ENCODE measurements around the gene CYGB. TPM values are rescaled to one million over a fixed set of nuclear protein-coding genes. Genes with fewer than 3 reads are reported as not detected.

The CYGB gene
- polyA plus RNA-seq, 3 donors, result not detected

- no peaks in the 10 kb centered on the region for H4K20me1 ChIP-seq (ENCODE audit: insufficient read depth, low read length)
- peak overlapping the region; percentile 57 for H3K4me2 ChIP-seq (replicated peaks; ENCODE audit: extremely low read depth, low read length, poor library complexity, severe bottlenecking)
- Mint-ChIP-seq H3K4me1 (peaks cover 23% of the 10 kb centered on the region), H3K36me3 (peaks cover 2% of the 10 kb centered on the region in 2 donors), H3K4me3 (peak overlapping the region; percentile 72 to 95), H3K9me3 (no peaks in the 10 kb centered on the region), H3K27ac (peak overlapping the region; percentile 82 to 91 (median 89)), H3K27me3 (ENCODE audit: low read depth in 3 of 3) (peaks cover 0 to 3% (median 0%) of the 10 kb centered on the region in 3 donors)
- H3K4me3 ChIP-seq (replicated peaks in 1 of 3; ENCODE audit: low read depth in 2 of 3, low read length in 3 of 3), result peak overlapping the region in 2 of 3 experiments; percentile 42 to 58
- peak overlapping the region; percentile 50 for H2AFZ ChIP-seq (ENCODE audit: insufficient read depth, low read depth, low read length, poor library complexity, severe bottlenecking)
- no peaks in the 10 kb centered on the region for H3K79me2 ChIP-seq (ENCODE audit: insufficient read depth, low read length)
- no peaks in the 10 kb centered on the region for H3K36me3 ChIP-seq (replicated peaks in 1 of 2; ENCODE audit: control insufficient read depth in 1 of 2, insufficient read depth in 2 of 2, low read length in 2 of 2)
- peak overlapping the region; percentile 35 for H3K9ac ChIP-seq (ENCODE audit: insufficient read depth, low read length, poor library complexity, severe bottlenecking)
- no peaks in the 10 kb centered on the region for H3K9me3 ChIP-seq (replicated peaks in 1 of 2; ENCODE audit: control insufficient read depth in 1 of 2, insufficient read depth in 1 of 2, low read length in 2 of 2)
- no peak for TF ChIP-seq CTCF (IDR thresholded peaks at IDR 0.05)
- peak overlapping the region; percentile 36 to 82 for H3K27ac ChIP-seq (ENCODE audit: low read depth in 1 of 2, low read length in 2 of 2)
- peaks cover 18 to 23% of the 10 kb centered on the region in 2 donors for H3K4me1 ChIP-seq (ENCODE audit: control insufficient read depth in 1 of 2, insufficient read depth in 2 of 2, low read length in 2 of 2)
- no peaks in the 10 kb centered on the region for H3K27me3 ChIP-seq (ENCODE audit: control insufficient read depth in 2 of 2, insufficient read depth in 2 of 2, low read length in 2 of 2)
- WGBS (ENCODE audit: insufficient coverage), result 22% methylated on average over 6 of the region's 15 CpGs
- intact Hi-C loops (cut with micrococcal nuclease), result loop anchor here in 1 of 2 donors (5.0 kb wide), 1 partner anchor 36 kb away; the partner anchor contains the start of gene ST6GALNAC2
- peak; percentile 59 to 82 (median 63) for DNase-seq
Measured at GRCh38 chr17:76550712-76551615, 13.5 kb upstream of the CYGB start.

GRCh38 chr17:76549539-76549938 is 12.0 kb upstream of the CYGB start:
- intact Hi-C loops (cut with micrococcal nuclease), result no loop called here
- Histone ChIP-seq H3K36me3 (replicated peaks in 1 of 2; ENCODE audit: control insufficient read depth in 1 of 2, insufficient read depth in 2 of 2, low read length in 2 of 2) (no peaks in the 10 kb centered on the region), H3K9me3 (replicated peaks in 1 of 2; ENCODE audit: control insufficient read depth in 1 of 2, insufficient read depth in 1 of 2, low read length in 2 of 2) (no peaks in the 10 kb centered on the region), H3K27ac (ENCODE audit: low read depth in 1 of 2, low read length in 2 of 2) (no peak overlapping the region), H3K79me2 (ENCODE audit: insufficient read depth, low read length) (no peaks in the 10 kb centered on the region), H3K27me3 (ENCODE audit: control insufficient read depth in 2 of 2, insufficient read depth in 2 of 2, low read length in 2 of 2) (peaks cover 0 to 10% of the 10 kb centered on the region in 2 donors), H4K20me1 (ENCODE audit: insufficient read depth, low read length) (no peaks in the 10 kb centered on the region), H3K4me3 (replicated peaks in 1 of 3; ENCODE audit: low read depth in 2 of 3, low read length in 3 of 3) (no peak overlapping the region), H2AFZ (ENCODE audit: insufficient read depth, low read depth, low read length, poor library complexity, severe bottlenecking) (no peak overlapping the region), H3K4me1 (ENCODE audit: control insufficient read depth in 1 of 2, insufficient read depth in 2 of 2, low read length in 2 of 2) (peaks cover 18 to 23% of the 10 kb centered on the region in 2 donors), H3K4me2 (replicated peaks; ENCODE audit: extremely low read depth, low read length, poor library complexity, severe bottlenecking) (no peak overlapping the region), H3K9ac (ENCODE audit: insufficient read depth, low read length, poor library complexity, severe bottlenecking) (no peak overlapping the region)
- H3K36me3 Mint-ChIP-seq, result peaks cover 0 to 2% of the 10 kb centered on the region in 2 donors
- H3K4me3 Mint-ChIP-seq, result no peak overlapping the region
- no peak for DNase-seq
- no CpG with 5 or more reads among the region's 7 CpGs for WGBS (ENCODE audit: insufficient coverage)
- H3K27me3 Mint-ChIP-seq (ENCODE audit: low read depth in 3 of 3), result peaks cover 8 to 12% (median 9%) of the 10 kb centered on the region in 3 donors
- H3K27ac Mint-ChIP-seq, result no peak overlapping the region
- H3K9me3 Mint-ChIP-seq, result peaks cover 0 to 2% (median 0%) of the 10 kb centered on the region in 7 donors
- peaks cover 25% of the 10 kb centered on the region for H3K4me1 Mint-ChIP-seq
- no peak for TF ChIP-seq CTCF (IDR thresholded peaks at IDR 0.05)
